Left colon (tissue), 2 donors: ENCODE results near the gene COMMD8. TPM values are rescaled to one million over a fixed set of nuclear protein-coding genes. Genes with fewer than 3 reads are reported as not detected.

ENCODE experiments used
- ATAC-seq: fragments of 200-7000 bp; cut with Tn5 transposase; one replicate; pipeline ENCODE4 v1.9.1; 2020; ENCODE audit warnings: mild to moderate bottlenecking, moderate library complexity
- DNase-seq, 2 donors: peaks; one replicate each; pipeline ENCODE4 v3.0.0-alpha.2; 2020
- intact Hi-C, 2 donors: fragments of 100-400 bp; cut with DNase I in 1 of 2; cut with micrococcal nuclease in 1 of 2; formaldehyde crosslinking; loops; one replicate each; pipeline versions ENCODE4 v1.11.2 to v1.14.0; 2022; cut with DNase I, micrococcal nuclease
- total RNA-seq, 2 donors: library from RNA; stranded (reverse); fragmentation: NEBNext Ultra II Directional; extraction: Animal tissue kit (Norgen Biotek cat#: 25700); gene quantifications; one replicate each; pipeline ENCODE4 v1.2.1, GENCODE V29; 2021
- donor health status: DM: no; HTN: no; CAD: no.
- donor health status: DM: yes; HTN: yes; CAD: no.

Gene COMMD8
- total RNA-seq, 2 donors from 2014 or later: 15.9 to 16.8 TPM

- DNase-seq: no peak
- intact Hi-C loops: no loop called here
- ATAC-seq: no peak
These were observed 11.9 kb upstream of the COMMD8 start for GRCh38 chr4:47475411-47475810.

GRCh38 chr4:47474799-47475198, 11.3 kb upstream of the COMMD8 start:
- ATAC-seq (no peak), DNase-seq (no peak)
- intact Hi-C loops: no loop called here

GRCh38 chr4:47473141-47473750, 9.7 kb upstream of the COMMD8 start:
- no peak for DNase-seq
- intact Hi-C loops: no loop called here
- ATAC-seq: no peak

GRCh38 chr4:47471591-47471990, 8.1 kb upstream of the COMMD8 start:
- intact Hi-C loops: no loop called here
- DNase-seq (no peak), ATAC-seq (no peak)

- ATAC-seq (no peak), DNase-seq (no peak)
- intact Hi-C loops: no loop called here
These were observed 7.6 kb upstream of the COMMD8 start for GRCh38 chr4:47471064-47471463.

- intact Hi-C loops: no loop called here
- ATAC-seq: no peak
- no peak for DNase-seq
These were observed 6.4 kb upstream of the COMMD8 start for GRCh38 chr4:47469951-47470350.

- intact Hi-C loops: no loop called here
- ATAC-seq (no peak), DNase-seq (no peak)
These were observed 5.3 kb upstream of the COMMD8 start for GRCh38 chr4:47468706-47469365.

- ATAC-seq: no peak
- intact Hi-C loops: no loop called here
- DNase-seq: no peak
These were observed 2.7 kb upstream of the COMMD8 start for GRCh38 chr4:47466056-47466785.

- DNase-seq (no peak), ATAC-seq (no peak)
- intact Hi-C loops: no loop called here
These were observed 1.5 kb upstream of the COMMD8 start for GRCh38 chr4:47465004-47465403.

GRCh38 chr4:47462799-47463234, 685 bp downstream of the COMMD8 start:
- intact Hi-C loops: no loop called here
- ATAC-seq (peak; percentile 4), DNase-seq (no peak)

- no peak for DNase-seq
- intact Hi-C loops: no loop called here
- ATAC-seq: no peak
These were observed 11.8 kb downstream of the COMMD8 start for GRCh38 chr4:47451657-47452056.

GRCh38 chr4:47444031-47444430, 19.5 kb downstream of the COMMD8 start:
- DNase-seq (no peak), ATAC-seq (no peak)
- intact Hi-C loops: no loop called here

GRCh38 chr4:47442980-47443379, 20.5 kb downstream of the COMMD8 start:
- intact Hi-C loops: no loop called here
- peak; percentile 4 to 30 for DNase-seq
- no peak for ATAC-seq

GRCh38 chr4:47434931-47435330, 28.6 kb downstream of the COMMD8 start:
- no peak for DNase-seq
- intact Hi-C loops: no loop called here
- ATAC-seq: no peak

GRCh38 chr4:47432749-47433148, 30.8 kb downstream of the COMMD8 start:
- DNase-seq (no peak), ATAC-seq (no peak)
- intact Hi-C loops: no loop called here

- DNase-seq (no peak), ATAC-seq (no peak)
- intact Hi-C loops: no loop called here
These were observed 35.6 kb downstream of the COMMD8 start for GRCh38 chr4:47427935-47428334.

- ATAC-seq (no peak), DNase-seq (no peak)
- intact Hi-C loops: no loop called here
These were observed 37.9 kb downstream of the COMMD8 start for GRCh38 chr4:47425628-47426027.

- no peak for ATAC-seq
These were observed 44.2 kb downstream of the COMMD8 start for GRCh38 chr4:47419296-47419695.

GRCh38 chr4:47418147-47418546, 45.4 kb downstream of the COMMD8 start:
- intact Hi-C loops: no loop called here
- ATAC-seq: no peak

More at GRCh38 chr4:47419296-47419695, 44.2 kb downstream of the COMMD8 start:
- DNase-seq: no peak
- intact Hi-C loops: no loop called here

GRCh38 chr4:47415719-47416118, 47.8 kb downstream of the COMMD8 start:
- ATAC-seq: no peak
- no peak for DNase-seq
- intact Hi-C loops: no loop called here

More at GRCh38 chr4:47418147-47418546, 45.4 kb downstream of the COMMD8 start:
- DNase-seq: no peak
